H1 (cell line): ENCODE measurements around the gene OGFR. TPM values are rescaled to one million over a fixed set of nuclear protein-coding genes. Genes with fewer than 3 reads are reported as not detected.

Experiments used
- CTCF ChIA-PET: fragments of 300-600 bp; sonication (Branson Sonifier 250); formaldehyde crosslinking; loops from one replicate; lab custom pipeline; 2021; ENCODE audit not compliant: partially characterized antibody; lab: Charles Lee
- POLR2A ChIA-PET: fragments of 300-600 bp; sonication (Branson Sonifier 250); formaldehyde crosslinking; loops from one replicate; lab custom pipeline; 2021; ENCODE audit warnings: inconsistent platforms; ENCODE audit not compliant: partially characterized antibody; lab: Charles Lee
- DNase-seq, 2 experiments: peaks; one replicate each; pipeline versions ENCODE4 v3.0.0 to v3.0.0-alpha.2; 2010 to 2022; ENCODE audit warnings: low spot score in 2 of 2, low read depth in 1 of 2, mixed read lengths in 1 of 2
- FAIRE-seq: peaks from 2 replicates; lab custom pipeline; 2011; peaks lifted over from hg19 to GRCh38; lab: Jason Lieb, UNC
- H2AFZ ChIP-seq: 2 replicates; pipeline ENCODE4 v1.8.1; 2012; ENCODE audit warnings: low read length, inconsistent platforms
- H2AK5ac ChIP-seq: 2 replicates; pipeline ENCODE4 v1.6.1; 2013; ENCODE audit warnings: low read depth, low read length
- H2BK120ac ChIP-seq: replicated peaks from 2 replicates; pipeline ENCODE3; 2013; ENCODE audit warnings: low read depth, low read length, inconsistent platforms
- H2BK12ac ChIP-seq: 2 replicates; pipeline ENCODE4 v1.6.1; 2013; ENCODE audit warnings: low read depth, low read length
- H2BK15ac ChIP-seq: 2 replicates; pipeline ENCODE4 v1.6.1; 2013; ENCODE audit warnings: low read length
- H2BK20ac ChIP-seq: 2 replicates; pipeline ENCODE4 v1.6.1; 2013; ENCODE audit warnings: low read length
- H2BK5ac ChIP-seq: 2 replicates; pipeline ENCODE4 v1.6.1; 2013; ENCODE audit warnings: low read depth, low read length
- H3K14ac ChIP-seq: 2 replicates; pipeline ENCODE4 v1.6.1; 2013; ENCODE audit warnings: inconsistent platforms; ENCODE audit not compliant: insufficient read length
- H3K18ac ChIP-seq: 2 replicates; pipeline ENCODE4 v1.6.1; 2013; ENCODE audit warnings: low read length; ENCODE audit errors: extremely low read depth
- H3K23ac ChIP-seq: 2 replicates; pipeline ENCODE4 v1.6.1; 2013; ENCODE audit warnings: inconsistent platforms; ENCODE audit not compliant: insufficient read length
- H3K23me2 ChIP-seq: 2 replicates; pipeline ENCODE4 v1.6.1; 2013; ENCODE audit warnings: low read depth, low read length
- H3K27ac ChIP-seq: 2 replicates; pipeline ENCODE4 v1.6.1; 2011; ENCODE audit warnings: low read depth, low read length, inconsistent platforms
- H3K27me3 ChIP-seq, 4 experiments: replicated peaks in 1 of 4; 1 replicate in 1 of 4; 2 replicates in 3 of 4; pipeline versions ENCODE4 v1.6.1 to v1.8.1; 2011 to 2013; ENCODE audit warnings: low read length in 3 of 4, mild to moderate bottlenecking in 3 of 4, inconsistent platforms in 2 of 4, mixed read lengths in 2 of 4, moderate library complexity in 1 of 4; ENCODE audit not compliant: control insufficient read depth in 3 of 4, insufficient read depth in 3 of 4; ENCODE audit errors: extremely low read depth in 1 of 4
- H3K36me3 ChIP-seq, 4 experiments: 2 replicates each; pipeline versions ENCODE4 v1.6.1 to v1.8.1; 2011 to 2013; ENCODE audit warnings: mild to moderate bottlenecking in 4 of 4, low read length in 3 of 4, moderate library complexity in 2 of 4, control low read depth in 1 of 4, inconsistent platforms in 1 of 4; ENCODE audit not compliant: insufficient read depth in 4 of 4, control insufficient read depth in 2 of 4
- H3K4ac ChIP-seq: replicated peaks from 2 replicates; pipeline ENCODE3; 2013; ENCODE audit warnings: low read length, low read depth, mixed read lengths, inconsistent platforms; ENCODE audit not compliant: insufficient read length
- H3K4me1 ChIP-seq, 4 experiments: replicated peaks in 1 of 4; 1 replicate in 1 of 4; 2 replicates in 3 of 4; pipeline versions ENCODE4 v1.6.1 to v1.8.1; 2011 to 2013; ENCODE audit warnings: low read length in 3 of 4, inconsistent platforms in 2 of 4, mixed read lengths in 1 of 4; ENCODE audit not compliant: insufficient read depth in 4 of 4, control insufficient read depth in 3 of 4
- H3K4me2 ChIP-seq, 2 experiments: 2 replicates each; pipeline versions ENCODE4 v1.6.1 to v1.8.1; 2011 to 2013; ENCODE audit warnings: low read depth in 2 of 2, low read length in 2 of 2, control low read depth in 1 of 2, inconsistent platforms in 1 of 2, mild to moderate bottlenecking in 1 of 2; ENCODE audit not compliant: insufficient read depth in 1 of 2
- H3K4me3 ChIP-seq, 4 experiments: fragments of 200-600, 300-600 bp in 1 of 4; sonication (generic), shearing (Covaris generic), sonication (Bioruptor Twin) in 1 of 4; 2 replicates each; pipeline versions ENCODE4 v1.5.1 to v1.8.1; 2011 to 2016; ENCODE audit warnings: low read length in 4 of 4, low read depth in 3 of 4, control low read depth in 2 of 4, inconsistent platforms in 2 of 4, mild to moderate bottlenecking in 2 of 4, mixed read lengths in 1 of 4, moderate library complexity in 1 of 4; ENCODE audit not compliant: insufficient read depth in 2 of 4; ENCODE audit errors: extremely low read depth in 1 of 4
- H3K56ac ChIP-seq: replicated peaks from 2 replicates; pipeline ENCODE3; 2013; ENCODE audit warnings: low read depth, mild to moderate bottlenecking, mixed read lengths, low read length, inconsistent platforms; ENCODE audit not compliant: insufficient read length
- H3K79me1 ChIP-seq: 2 replicates; pipeline ENCODE4 v1.6.1; 2013; ENCODE audit warnings: low read depth, low read length, control low read depth
- H3K79me2 ChIP-seq, 2 experiments: 2 replicates each; pipeline versions ENCODE4 v1.6.1 to v1.8.1; 2012 to 2013; ENCODE audit warnings: low read length in 2 of 2, mild to moderate bottlenecking in 2 of 2, inconsistent platforms in 1 of 2; ENCODE audit not compliant: insufficient read depth in 2 of 2, control insufficient read depth in 1 of 2
- H3K9ac ChIP-seq, 4 experiments: replicated peaks in 1 of 4; 1 replicate in 1 of 4; 2 replicates in 3 of 4; pipeline versions ENCODE4 v1.6.1 to v1.8.1; 2011 to 2013; ENCODE audit warnings: low read depth in 3 of 4, low read length in 3 of 4, control low read depth in 2 of 4, mild to moderate bottlenecking in 2 of 4, moderate library complexity in 2 of 4, inconsistent platforms in 1 of 4; ENCODE audit errors: extremely low read depth in 1 of 4
- H3K9me3 ChIP-seq, 2 experiments: 2 replicates each; pipeline versions ENCODE4 v1.6.1 to v1.8.1; 2012 to 2013; ENCODE audit warnings: mild to moderate bottlenecking in 2 of 2, moderate library complexity in 2 of 2, control low read depth in 1 of 2, inconsistent platforms in 1 of 2, low read depth in 1 of 2, low read length in 1 of 2, mixed read lengths in 1 of 2; ENCODE audit not compliant: insufficient read depth in 2 of 2
- H4K20me1 ChIP-seq, 2 experiments: replicated peaks in 1 of 2; 2 replicates each; pipeline versions ENCODE3 to v1.8.1; 2011 to 2013; ENCODE audit warnings: inconsistent platforms in 2 of 2, low read length in 2 of 2, mild to moderate bottlenecking in 1 of 2; ENCODE audit not compliant: insufficient read depth in 2 of 2, control insufficient read depth in 1 of 2
- H4K5ac ChIP-seq: 2 replicates; pipeline ENCODE4 v1.6.1; 2013; ENCODE audit warnings: low read length, low read depth, mixed read lengths, inconsistent platforms; ENCODE audit not compliant: insufficient read length
- H4K8ac ChIP-seq: 2 replicates; pipeline ENCODE4 v1.8.0; 2013; ENCODE audit warnings: mild to moderate bottlenecking, moderate library complexity, low read length, inconsistent platforms; ENCODE audit not compliant: insufficient read depth; ENCODE audit errors: extremely low read depth
- H4K91ac ChIP-seq: replicated peaks from 2 replicates; pipeline ENCODE3; 2013; ENCODE audit warnings: low read length, mixed read lengths, inconsistent platforms; ENCODE audit not compliant: insufficient read length
- CEBPB ChIP-seq: IDR thresholded peaks from 2 replicates; pipeline ENCODE4 v1.6.1; 2012; ENCODE audit warnings: low read depth, low read length
- CHD2 ChIP-seq: IDR thresholded peaks from 2 replicates; pipeline ENCODE4 v1.6.1; 2012; ENCODE audit warnings: low read length, improper control_type of control experiment
- HDAC2 ChIP-seq, 2 experiments: fragments of 300-600 bp in 1 of 2; sonication (generic) in 1 of 2; IDR thresholded peaks; 2 replicates each; pipeline ENCODE4 v1.6.1; 2011 to 2012; ENCODE audit warnings: low read depth in 2 of 2, low read length in 2 of 2, mild to moderate bottlenecking in 2 of 2, moderate library complexity in 2 of 2, borderline replicate concordance in 1 of 2, inconsistent platforms in 1 of 2
- JUND ChIP-seq: IDR thresholded peaks from 2 replicates; pipeline ENCODE4 v1.6.1; 2011; ENCODE audit warnings: mild to moderate bottlenecking, improper control_type of control experiment, low read length
- KDM1A ChIP-seq: fragments of 200-600, 300-600 bp; sonication (generic); IDR thresholded peaks from 2 replicates; pipeline ENCODE4 v1.7.1; 2016; ENCODE audit warnings: mild to moderate bottlenecking, low read length, borderline replicate concordance
- KDM5A ChIP-seq: fragments of 200-600 bp; IDR thresholded peaks from 2 replicates; pipeline ENCODE4 v1.7.1; 2012; ENCODE audit warnings: mild to moderate bottlenecking, low read length, inconsistent platforms, mixed read lengths
- MAX ChIP-seq: IDR thresholded peaks from 2 replicates; pipeline ENCODE4 v1.6.1; 2012; ENCODE audit warnings: inconsistent platforms
- PHF8 ChIP-seq: fragments of 200-600 bp; sonication (generic); conservative IDR thresholded peaks from 2 replicates; pipeline ENCODE4 v1.7.1; 2012; ENCODE audit warnings: low read depth, mild to moderate bottlenecking, inconsistent platforms, low read length, moderate library complexity
- RFX5 ChIP-seq: IDR thresholded peaks from 2 replicates; pipeline ENCODE4 v1.6.1; 2011; ENCODE audit warnings: low read depth, low read length, improper control_type of control experiment, borderline replicate concordance
- SAP30 ChIP-seq: fragments of 300-600 bp; sonication (generic); IDR thresholded peaks from 2 replicates; pipeline ENCODE4 v1.7.1; 2012; ENCODE audit warnings: low read length, moderate library complexity, mild to moderate bottlenecking, inconsistent platforms; ENCODE audit not compliant: insufficient read depth, insufficient replicate concordance
- SP4 ChIP-seq: IDR thresholded peaks from 2 replicates; pipeline ENCODE4 v1.6.1; 2012; ENCODE audit warnings: low read length, inconsistent platforms
- TAF1 ChIP-seq: IDR thresholded peaks from 2 replicates; pipeline ENCODE4 v1.6.1; 2011; ENCODE audit warnings: mild to moderate bottlenecking, low read depth, low read length
- YY1 ChIP-seq: IDR thresholded peaks from 2 replicates; pipeline ENCODE4 v1.6.1; 2011; ENCODE audit warnings: low read depth, mild to moderate bottlenecking, low read length
- WGBS, 2 experiments: shearing (Covaris generic) in 1 of 2; methylation state at CpG; one replicate each; pipeline versions ENCODE4 v1.1.6 to v1.1.7; 2013 to 2015; ENCODE audit warnings: low lambda C conversion rate in 2 of 2, mixed read lengths in 2 of 2, inconsistent platforms in 1 of 2, low coverage in 1 of 2, missing lambda C conversion rate in 1 of 2; ENCODE audit not compliant: insufficient replicate concordance in 2 of 2, insufficient coverage in 1 of 2, insufficient read length in 1 of 2; ENCODE audit errors: extremely low coverage in 1 of 2, missing lambda C conversion rate in 1 of 2; 5-methylcytosine and 5-hydroxymethylcytosine counted together
- polyA plus RNA-seq, 7 experiments: library from polyadenylated mRNA; depleted of rRNA in 3 of 7; stranded (reverse) in 5 of 7; unstranded in 2 of 7; fragments of >200 nt in 5 of 7; fragments of 200-250 nt in 2 of 7; gene quantifications; 1 replicate in 5 of 7; 2 replicates in 1 of 7; 4 replicates in 1 of 7; pipeline versions ENCODE4 v1.2.1 to v1.2.3, GENCODE V29; 2011 to 2013; ENCODE audit warnings: missing spikeins in 2 of 7, mixed read lengths in 2 of 7
- total RNA-seq: library from RNA; stranded (reverse); fragmentation: NEBNext Ultra II Directional; extraction: Animal tissue kit (Norgen Biotek cat#: 25700); gene quantifications from 2 replicates; pipeline ENCODE4 v1.2.1, GENCODE V29; 2021

The OGFR gene
- total and polyA plus RNA-seq, 2 of the 8 experiments (the other 6 are each of a cell fraction or from before 2014, with no cell fraction given), result 13.9 to 25.1 TPM

GRCh38 chr20:62820962-62821725 is 16.5 kb downstream of the OGFR start:
- no peak overlapping the region for H2BK5ac ChIP-seq
- H3K23me2 ChIP-seq, result peaks cover 7% of the 10 kb centered on the region
- CTCF ChIA-PET, result interaction anchor here (0.8 to 3.2 kb wide), 4 partner anchors 11 to 188 kb away, joined by 3 to 22 read pairs (median 4); no protein-coding TSS in a partner anchor
- no peak overlapping the region for H2AFZ ChIP-seq
- H3K14ac ChIP-seq, result no peak overlapping the region
- no peak overlapping the region for H3K4me2 ChIP-seq
- H3K9ac ChIP-seq, result no peak overlapping the region
- 90% methylated on average over 18 of the region's 19 CpGs; no CpG with 5 or more reads in 1 of the 2 experiments for WGBS, 2 experiments
- H4K5ac ChIP-seq, result no peak overlapping the region
- no peak overlapping the region for H3K18ac ChIP-seq
- H2BK120ac ChIP-seq, result no peak overlapping the region
- H3K79me2 ChIP-seq, result no peaks in the 10 kb centered on the region
- H4K91ac ChIP-seq, result no peak overlapping the region
- H4K20me1 ChIP-seq, result peaks cover 6 to 8% of the 10 kb centered on the region in 2 experiments
- no peak overlapping the region for H3K4me3 ChIP-seq
- H3K36me3 ChIP-seq, result no peaks in the 10 kb centered on the region; a peak in 2 of 8 replicates
- H2BK15ac ChIP-seq, result no peak overlapping the region
- no peaks in the 10 kb centered on the region for H3K9me3 ChIP-seq
- POLR2A ChIA-PET, result no interaction called here
- no peak overlapping the region for H2AK5ac ChIP-seq
- H4K8ac ChIP-seq, result no peak overlapping the region
- peaks cover 0 to 27% (median 13%) of the 10 kb centered on the region in 4 experiments; a peak in 5 of 7 replicates for H3K4me1 ChIP-seq
- H3K79me1 ChIP-seq, result no peaks in the 10 kb centered on the region
- no peak overlapping the region for H2BK12ac ChIP-seq
- no peak for FAIRE-seq
- no peak overlapping the region for H3K23ac ChIP-seq
- H3K27ac ChIP-seq, result no peak overlapping the region
- no peak overlapping the region for H2BK20ac ChIP-seq
- peaks cover 0 to 8% (median 2%) of the 10 kb centered on the region in 4 experiments; a peak in 2 of 7 replicates for H3K27me3 ChIP-seq
- DNase-seq, result no peak
- no peak overlapping the region for H3K4ac ChIP-seq
- no peak overlapping the region for H3K56ac ChIP-seq
- TF ChIP-seq KDM1A, result no peak
- no peak for TF ChIP-seq TAF1
- no peak for TF ChIP-seq MAX
- no peak for TF ChIP-seq CHD2
- no peak for TF ChIP-seq JUND
- no peak for TF ChIP-seq PHF8
- no peak for TF ChIP-seq RFX5
- no peak for TF ChIP-seq HDAC2 (IDR thresholded peaks at IDR 0.05; ENCODE audit: borderline replicate concordance in 1 of 2, low read depth in 2 of 2, low read length in 2 of 2)
- TF ChIP-seq KDM5A, result no peak
- TF ChIP-seq CEBPB, result no peak
- TF ChIP-seq SAP30, result no peak
- no peak for TF ChIP-seq SP4
- no peak for TF ChIP-seq YY1
